Fibroblast of lung (primary cell): Measurements from ENCODE around the gene ARX.

Experiments used
- CTCF ChIP-seq, 2 donors: IDR thresholded peaks in 1 of 2; conservative IDR thresholded peaks in 1 of 2; 1 replicate in 1 of 2; 2 replicates in 1 of 2; pipeline ENCODE4 v1.5.1; 2011 to 2012; ENCODE audit warnings: low read length in 2 of 2, control low read depth in 1 of 2, inconsistent platforms in 1 of 2, low read depth in 1 of 2, mild to moderate bottlenecking in 1 of 2
- EZH2 ChIP-seq: IDR thresholded peaks from 2 replicates; pipeline ENCODE4 v1.5.1; 2012; ENCODE audit warnings: low read length, control low read depth, mild to moderate bottlenecking; ENCODE audit errors: missing control alignments

GRCh38 chrX:25049357-25049756, 33.6 kb upstream of the ARX start:
- TF ChIP-seq CTCF (conservative IDR thresholded peaks at IDR 0.05 in 1 of 2, IDR thresholded peaks at IDR 0.05 in 1 of 2; ENCODE audit: low read depth in 1 of 2, low read length in 2 of 2) (no peak), EZH2 (no peak)
